Left lung (tissue), 10 donors: ENCODE results near the gene PKNOX2. TPM values are rescaled to one million over a fixed set of nuclear protein-coding genes. Genes with fewer than 3 reads are reported as not detected.

Source experiments
- ATAC-seq: fragments of 200-7000 bp; cut with Tn5 transposase; one replicate; pipeline ENCODE4 v1.9.1; 2020; ENCODE audit warnings: moderate library complexity
- DNase-seq, 4 donors: peaks; one replicate each; pipeline ENCODE4 v3.0.0-alpha.2; 2013 to 2020
- H3K27ac ChIP-seq, 2 donors: fragments of 200-600 bp; sonication (generic) in 1 of 2; one replicate each; pipeline versions ENCODE4 v1.5.0 to v1.8.0; 2020 to 2021
- H3K27me3 ChIP-seq, 2 donors: fragments of 200-600 bp; sonication (generic) in 1 of 2; one replicate each; pipeline versions ENCODE4 v1.5.0 to v1.8.0; 2020 to 2021
- H3K36me3 ChIP-seq, 2 donors: fragments of 200-600 bp; sonication (generic) in 1 of 2; one replicate each; pipeline versions ENCODE4 v1.5.0 to v1.8.0; 2020 to 2021
- H3K4me1 ChIP-seq, 2 donors: fragments of 200-600 bp; one replicate each; pipeline ENCODE4 v1.8.0; 2021
- H3K4me3 ChIP-seq, 2 donors: fragments of 200-600 bp; sonication (generic) in 1 of 2; one replicate each; pipeline versions ENCODE4 v1.5.0 to v1.8.0; 2020 to 2021; ENCODE audit warnings: mild to moderate bottlenecking in 1 of 2
- H3K9me3 ChIP-seq, 2 donors: fragments of 200-600 bp; sonication (generic) in 1 of 2; one replicate each; pipeline versions ENCODE4 v1.5.0 to v1.8.0; 2020 to 2021
- intact Hi-C, 2 donors: fragments of 100-400 bp; cut with DNase I; formaldehyde crosslinking; loops; one replicate each; pipeline versions ENCODE4 v1.11.2 to v1.14.2; 2022
- polyA plus RNA-seq, 6 donors: library from polyadenylated mRNA; unstranded; fragments of 120-200 nt; gene quantifications; one replicate each; pipeline ENCODE4 v1.2.1, GENCODE V29; 2013; ENCODE audit not compliant: insufficient read length in 6 of 6
- total RNA-seq, 2 donors: library from RNA; stranded (reverse); fragmentation: NEBNext Ultra II Directional; extraction: Animal tissue kit (Norgen Biotek cat#: 25700); gene quantifications; one replicate each; pipeline ENCODE4 v1.2.1, GENCODE V29; 2021
- TF ChIP-seq, protein P1 (sequence below), 2 donors: fragments of 200-600 bp; sonication (generic) in 1 of 2; IDR thresholded peaks; one replicate each; pipeline versions ENCODE4 v1.5.0 to v1.8.0; 2021; ENCODE audit warnings: antibody characterized with exemption in 2 of 2
- donor health status: DM: no; HTN: yes; CAD: no.
- donor health status: DM: no; HTN: no; CAD: no.

PKNOX2 gene
- total and polyA plus RNA-seq, 8 donors = 6.7 to 18.9 (median 16.7) TPM

DNA sequence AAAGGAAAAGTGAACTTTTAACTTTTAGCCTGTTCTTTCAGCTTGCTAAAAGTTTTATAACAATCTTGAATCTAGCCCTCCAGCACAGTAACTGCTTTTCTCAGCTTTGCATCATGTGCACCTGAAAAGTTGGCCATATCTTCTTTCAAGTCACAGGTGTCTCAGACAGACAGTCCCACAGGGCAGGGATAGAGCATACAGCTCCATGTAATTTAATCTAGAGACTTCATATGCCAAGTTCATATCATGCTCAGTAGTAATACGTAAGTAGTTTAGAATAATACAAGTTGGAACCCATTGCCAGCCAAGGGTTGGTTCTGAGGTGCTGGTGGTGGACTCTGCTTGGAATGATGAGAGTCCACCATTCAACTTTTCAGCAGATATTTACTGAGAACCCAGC, 68.6 kb downstream of the PKNOX2 start:
- no peak overlapping the region for H3K27ac ChIP-seq
- DNase-seq (no peak), ATAC-seq (no peak)
- H3K4me1 ChIP-seq = no peaks in the 10 kb centered on the region
- intact Hi-C loops = no loop called here
- TF ChIP-seq, protein P1, sequence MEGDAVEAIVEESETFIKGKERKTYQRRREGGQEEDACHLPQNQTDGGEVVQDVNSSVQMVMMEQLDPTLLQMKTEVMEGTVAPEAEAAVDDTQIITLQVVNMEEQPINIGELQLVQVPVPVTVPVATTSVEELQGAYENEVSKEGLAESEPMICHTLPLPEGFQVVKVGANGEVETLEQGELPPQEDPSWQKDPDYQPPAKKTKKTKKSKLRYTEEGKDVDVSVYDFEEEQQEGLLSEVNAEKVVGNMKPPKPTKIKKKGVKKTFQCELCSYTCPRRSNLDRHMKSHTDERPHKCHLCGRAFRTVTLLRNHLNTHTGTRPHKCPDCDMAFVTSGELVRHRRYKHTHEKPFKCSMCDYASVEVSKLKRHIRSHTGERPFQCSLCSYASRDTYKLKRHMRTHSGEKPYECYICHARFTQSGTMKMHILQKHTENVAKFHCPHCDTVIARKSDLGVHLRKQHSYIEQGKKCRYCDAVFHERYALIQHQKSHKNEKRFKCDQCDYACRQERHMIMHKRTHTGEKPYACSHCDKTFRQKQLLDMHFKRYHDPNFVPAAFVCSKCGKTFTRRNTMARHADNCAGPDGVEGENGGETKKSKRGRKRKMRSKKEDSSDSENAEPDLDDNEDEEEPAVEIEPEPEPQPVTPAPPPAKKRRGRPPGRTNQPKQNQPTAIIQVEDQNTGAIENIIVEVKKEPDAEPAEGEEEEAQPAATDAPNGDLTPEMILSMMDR (IDR thresholded peaks at IDR 0.05) = no peak
- no peaks in the 10 kb centered on the region for H3K36me3 ChIP-seq
- H3K27me3 ChIP-seq = peaks cover 0 to 19% of the 10 kb centered on the region in 2 donors
- peaks cover 0 to 3% of the 10 kb centered on the region in 2 donors for H3K9me3 ChIP-seq
- no peak overlapping the region for H3K4me3 ChIP-seq

DNA sequence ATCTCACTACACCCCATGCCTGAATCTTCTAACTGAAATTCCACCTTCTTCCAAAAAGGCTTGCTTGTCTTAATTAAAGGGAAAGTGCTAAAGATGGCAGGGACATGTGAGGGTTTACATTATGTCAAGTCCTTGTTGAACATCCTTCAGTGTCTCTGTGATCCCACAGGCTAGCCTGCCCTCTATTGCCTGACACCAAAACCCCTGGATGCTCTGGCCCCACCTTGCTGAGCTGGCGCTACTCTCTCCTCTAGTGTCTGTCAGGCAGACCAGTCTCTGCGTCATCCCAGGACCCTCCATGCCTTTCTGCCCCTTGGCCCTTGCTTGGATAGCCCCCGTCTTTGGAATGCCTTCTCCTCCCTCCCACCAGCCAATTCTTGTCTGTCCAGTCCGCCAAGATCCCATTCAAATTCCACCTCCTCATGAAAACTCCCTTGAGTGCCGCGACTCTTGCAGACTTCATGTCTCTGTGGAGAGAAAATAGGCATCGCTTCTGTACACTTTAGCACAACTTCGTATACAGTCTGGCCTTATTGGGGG, 69.3 kb downstream of the PKNOX2 start:
- Histone ChIP-seq H3K36me3 (no peaks in the 10 kb centered on the region), H3K27me3 (peaks cover 0 to 19% of the 10 kb centered on the region in 2 donors), H3K4me1 (no peaks in the 10 kb centered on the region), H3K27ac (no peak overlapping the region), H3K9me3 (peaks cover 0 to 3% of the 10 kb centered on the region in 2 donors), H3K4me3 (no peak overlapping the region)
- TF ChIP-seq, protein P1 (IDR thresholded peaks at IDR 0.05) = no peak
- ATAC-seq (no peak), DNase-seq (no peak)
- intact Hi-C loops = no loop called here

DNA sequence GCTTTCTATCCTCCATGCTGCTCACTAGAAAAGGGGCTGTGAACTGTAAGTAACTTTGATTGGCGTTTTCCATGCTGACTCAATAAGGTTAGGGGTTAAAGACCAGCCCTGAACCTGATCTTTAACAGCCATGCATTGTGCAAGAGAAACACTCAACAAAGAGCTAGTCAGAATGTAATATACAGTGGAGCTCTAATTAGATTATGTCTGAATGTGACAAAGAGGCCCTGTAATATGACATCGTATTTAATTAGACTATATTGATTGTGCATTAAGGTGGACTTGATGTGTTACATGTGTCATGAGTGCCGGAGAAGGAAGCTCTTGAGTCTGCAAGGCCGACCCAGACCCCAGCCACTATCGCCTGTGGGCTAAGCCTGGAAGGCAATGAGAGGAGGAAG, 70.5 kb downstream of the PKNOX2 start:
- H3K27me3 ChIP-seq = peaks cover 0 to 26% of the 10 kb centered on the region in 2 donors
- H3K4me1 ChIP-seq = no peaks in the 10 kb centered on the region
- DNase-seq (no peak), ATAC-seq (no peak)
- no peak overlapping the region for H3K27ac ChIP-seq
- TF ChIP-seq, protein P1 (IDR thresholded peaks at IDR 0.05) = no peak
- H3K4me3 ChIP-seq = no peak overlapping the region
- H3K9me3 ChIP-seq = peaks cover 0 to 3% of the 10 kb centered on the region in 2 donors
- intact Hi-C loops = no loop called here
- no peaks in the 10 kb centered on the region for H3K36me3 ChIP-seq

DNA sequence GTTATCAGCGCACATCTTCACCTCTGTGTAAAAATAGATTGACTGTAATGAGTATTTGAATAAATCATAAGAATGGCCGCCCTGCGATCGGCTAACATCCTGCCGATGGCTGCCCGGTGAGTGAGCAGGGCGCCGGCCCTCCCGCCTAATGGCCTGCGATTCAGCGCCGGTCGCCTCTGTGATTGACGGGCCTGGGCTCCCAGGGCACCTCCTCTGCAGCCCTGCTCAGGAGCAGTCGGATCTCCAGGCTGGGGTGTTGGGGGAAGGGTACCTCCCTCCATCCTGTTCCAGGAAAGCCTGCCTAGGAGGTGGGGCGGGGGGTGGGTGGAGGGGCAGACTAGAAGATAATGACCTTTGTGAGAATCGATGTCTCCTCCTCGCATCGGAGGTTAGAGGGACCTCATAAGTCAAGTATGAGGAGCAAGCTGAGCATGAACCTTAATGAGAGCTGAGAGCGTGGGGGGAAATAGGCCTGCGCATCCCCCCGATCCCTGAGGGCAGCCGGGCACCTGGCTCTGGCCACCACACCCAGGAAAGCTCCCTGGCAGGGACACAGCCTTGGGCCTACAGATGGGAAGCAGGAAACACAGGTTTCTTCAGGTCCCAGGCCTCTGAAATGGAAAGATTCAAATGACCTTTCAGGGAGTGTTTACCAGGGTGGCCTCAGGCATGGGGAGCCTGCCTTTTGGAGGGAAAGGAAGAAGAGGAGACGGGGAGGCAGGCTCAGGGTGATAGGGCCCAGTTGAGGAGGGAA, 71.7 kb downstream of the PKNOX2 start:
- intact Hi-C loops = no loop called here
- peaks cover 0 to 31% of the 10 kb centered on the region in 2 donors for H3K27me3 ChIP-seq

More for the DNA sequence above, 71.7 kb downstream of the PKNOX2 start:
- H3K9me3 ChIP-seq = peaks cover 0 to 3% of the 10 kb centered on the region in 2 donors
- no peaks in the 10 kb centered on the region for H3K4me1 ChIP-seq
- H3K27ac ChIP-seq = no peak overlapping the region
- H3K36me3 ChIP-seq = no peaks in the 10 kb centered on the region
- H3K4me3 ChIP-seq = no peak overlapping the region
- TF ChIP-seq, protein P1 (IDR thresholded peaks at IDR 0.05) = no peak
- no peak for ATAC-seq
- no peak for DNase-seq
